ENCODE results near the gene ZNF350. TPM values are rescaled to one million over a fixed set of nuclear protein-coding genes. Genes with fewer than 3 reads are reported as not detected.
A peak's percentile ranks its signal among the peaks of the same experiment; 100 is the strongest.

ZNF350 gene
- polyA plus RNA-seq, 1 of the 3 experiments (the other 2 are of a cell fraction), result 3.4 TPM

DNA sequence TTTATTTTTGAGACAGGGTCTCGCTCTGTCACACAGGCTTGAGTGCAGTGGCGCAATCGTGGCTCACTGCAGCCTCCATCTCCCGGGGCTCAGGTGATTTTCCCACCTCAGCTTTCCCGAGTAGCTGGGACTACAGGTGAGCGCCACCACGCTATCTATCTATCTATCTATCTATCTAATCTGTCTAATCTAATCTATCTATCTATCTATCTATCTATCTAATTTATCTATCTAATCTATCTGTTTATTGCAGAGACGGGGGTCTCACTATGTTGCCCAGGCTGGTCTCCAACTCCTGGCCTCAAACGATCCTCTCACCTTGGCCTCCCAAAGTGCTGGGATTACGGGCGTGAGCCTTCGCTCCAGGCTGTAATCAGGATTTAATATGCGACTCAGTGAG is 58.8 kb downstream of the ZNF350 start:
- CTCF ChIA-PET, result interaction anchor here (1.1 kb wide), 1 partner anchor 211 kb away, joined by 3 read pairs; the partner anchor contains the start of gene ZNF616
- Histone ChIP-seq H3K9me3 (peaks cover 15% of the 10 kb centered on the region; the same call in 1 of the 2 replicates), H3K9ac (peak overlapping the region; percentile 66), H3K27me3 (ENCODE audit: insufficient read depth) (no peaks in the 10 kb centered on the region), H3K4me1 (ENCODE audit: control insufficient read depth in 1 of 2, insufficient read depth in 2 of 2, low read depth in 1 of 2, low read length in 1 of 2) (peaks cover 0 to 4% of the 10 kb centered on the region in 2 experiments; a peak in 1 of 4 replicates), H3K36me3 (replicated peaks in 1 of 2; ENCODE audit: control insufficient read depth in 1 of 2, insufficient read depth in 2 of 2, low read length in 1 of 2) (peaks cover 15 to 34% of the 10 kb centered on the region in 2 experiments), H3K4me2 (peak overlapping the region; percentile 69), H3K79me2 (ENCODE audit: insufficient read depth) (peaks cover 15% of the 10 kb centered on the region), H2AFZ (ENCODE audit: low read depth) (peak overlapping the region; percentile 86; the same call in 1 of the 2 replicates), H3K4me3 (ENCODE audit: low read depth in 2 of 2, low read length in 1 of 2) (peak overlapping the region; percentile 71), H4K20me1 (ENCODE audit: insufficient read depth) (no peaks in the 10 kb centered on the region), H3K27ac (ENCODE audit: low read depth in 2 of 2, low read length in 1 of 2) (no peak overlapping the region), H3F3A (replicated peaks; ENCODE audit: insufficient read depth) (no peaks in the 10 kb centered on the region), H3K9me2 (no peaks in the 10 kb centered on the region)
- 12% methylated on average over 13 of the region's 13 CpGs for WGBS (ENCODE audit: low lambda C conversion rate)
- DNase-seq, result no peak
- TF ChIP-seq NFIC (IDR thresholded peaks at IDR 0.05; ENCODE audit: borderline replicate concordance) (no peak), SMC3 (IDR thresholded peaks at IDR 0.05; ENCODE audit: low read depth, low read length) (no peak), TAF1 (IDR thresholded peaks at IDR 0.05; ENCODE audit: borderline replicate concordance, low read depth, low read length) (no peak), RAD21 (IDR thresholded peaks at IDR 0.05; ENCODE audit: low read length) (no peak), POLR2AphosphoS5 (IDR thresholded peaks at IDR 0.05; ENCODE audit: low read depth, low read length) (no peak), EZH2phosphoT487 (IDR thresholded peaks at IDR 0.05; ENCODE audit: borderline replicate concordance, low read depth) (no peak), TEAD4 (IDR thresholded peaks at IDR 0.05; ENCODE audit: borderline replicate concordance, insufficient read depth) (no peak), RFX5 (IDR thresholded peaks at IDR 0.05; ENCODE audit: low read length) (no peak), GABPA (IDR thresholded peaks at IDR 0.05; ENCODE audit: low read depth) (no peak), NRF1 (IDR thresholded peaks at IDR 0.05; ENCODE audit: low read depth, low read length) (no peak), GATA2 (CRISPR knock-in tag; IDR thresholded peaks at IDR 0.05) (no peak), CHD2 (IDR thresholded peaks at IDR 0.05; ENCODE audit: low read length, partially characterized antibody) (no peak), SIN3A (IDR thresholded peaks at IDR 0.05; ENCODE audit: borderline replicate concordance, low read depth, low read length) (no peak), MXI1 (IDR thresholded peaks at IDR 0.05; ENCODE audit: low read depth, low read length) (no peak), RCOR1 (IDR thresholded peaks at IDR 0.05; ENCODE audit: low read length) (no peak), EP300 (IDR thresholded peaks at IDR 0.05; ENCODE audit: borderline replicate concordance in 1 of 2, low read depth in 1 of 2, low read length in 1 of 2) (no peak)
- TF ChIP-seq, protein P1, sequence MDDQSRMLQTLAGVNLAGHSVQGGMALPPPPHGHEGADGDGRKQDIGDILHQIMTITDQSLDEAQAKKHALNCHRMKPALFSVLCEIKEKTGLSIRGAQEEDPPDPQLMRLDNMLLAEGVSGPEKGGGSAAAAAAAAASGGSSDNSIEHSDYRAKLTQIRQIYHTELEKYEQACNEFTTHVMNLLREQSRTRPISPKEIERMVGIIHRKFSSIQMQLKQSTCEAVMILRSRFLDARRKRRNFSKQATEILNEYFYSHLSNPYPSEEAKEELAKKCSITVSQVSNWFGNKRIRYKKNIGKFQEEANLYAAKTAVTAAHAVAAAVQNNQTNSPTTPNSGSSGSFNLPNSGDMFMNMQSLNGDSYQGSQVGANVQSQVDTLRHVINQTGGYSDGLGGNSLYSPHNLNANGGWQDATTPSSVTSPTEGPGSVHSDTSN (IDR thresholded peaks at IDR 0.05), result no peak
- TF ChIP-seq, protein P2, sequence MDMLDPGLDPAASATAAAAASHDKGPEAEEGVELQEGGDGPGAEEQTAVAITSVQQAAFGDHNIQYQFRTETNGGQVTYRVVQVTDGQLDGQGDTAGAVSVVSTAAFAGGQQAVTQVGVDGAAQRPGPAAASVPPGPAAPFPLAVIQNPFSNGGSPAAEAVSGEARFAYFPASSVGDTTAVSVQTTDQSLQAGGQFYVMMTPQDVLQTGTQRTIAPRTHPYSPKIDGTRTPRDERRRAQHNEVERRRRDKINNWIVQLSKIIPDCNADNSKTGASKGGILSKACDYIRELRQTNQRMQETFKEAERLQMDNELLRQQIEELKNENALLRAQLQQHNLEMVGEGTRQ (IDR thresholded peaks at IDR 0.05; ENCODE audit: borderline replicate concordance, low read depth, low read length), result no peak
- TF ChIP-seq, protein P3, sequence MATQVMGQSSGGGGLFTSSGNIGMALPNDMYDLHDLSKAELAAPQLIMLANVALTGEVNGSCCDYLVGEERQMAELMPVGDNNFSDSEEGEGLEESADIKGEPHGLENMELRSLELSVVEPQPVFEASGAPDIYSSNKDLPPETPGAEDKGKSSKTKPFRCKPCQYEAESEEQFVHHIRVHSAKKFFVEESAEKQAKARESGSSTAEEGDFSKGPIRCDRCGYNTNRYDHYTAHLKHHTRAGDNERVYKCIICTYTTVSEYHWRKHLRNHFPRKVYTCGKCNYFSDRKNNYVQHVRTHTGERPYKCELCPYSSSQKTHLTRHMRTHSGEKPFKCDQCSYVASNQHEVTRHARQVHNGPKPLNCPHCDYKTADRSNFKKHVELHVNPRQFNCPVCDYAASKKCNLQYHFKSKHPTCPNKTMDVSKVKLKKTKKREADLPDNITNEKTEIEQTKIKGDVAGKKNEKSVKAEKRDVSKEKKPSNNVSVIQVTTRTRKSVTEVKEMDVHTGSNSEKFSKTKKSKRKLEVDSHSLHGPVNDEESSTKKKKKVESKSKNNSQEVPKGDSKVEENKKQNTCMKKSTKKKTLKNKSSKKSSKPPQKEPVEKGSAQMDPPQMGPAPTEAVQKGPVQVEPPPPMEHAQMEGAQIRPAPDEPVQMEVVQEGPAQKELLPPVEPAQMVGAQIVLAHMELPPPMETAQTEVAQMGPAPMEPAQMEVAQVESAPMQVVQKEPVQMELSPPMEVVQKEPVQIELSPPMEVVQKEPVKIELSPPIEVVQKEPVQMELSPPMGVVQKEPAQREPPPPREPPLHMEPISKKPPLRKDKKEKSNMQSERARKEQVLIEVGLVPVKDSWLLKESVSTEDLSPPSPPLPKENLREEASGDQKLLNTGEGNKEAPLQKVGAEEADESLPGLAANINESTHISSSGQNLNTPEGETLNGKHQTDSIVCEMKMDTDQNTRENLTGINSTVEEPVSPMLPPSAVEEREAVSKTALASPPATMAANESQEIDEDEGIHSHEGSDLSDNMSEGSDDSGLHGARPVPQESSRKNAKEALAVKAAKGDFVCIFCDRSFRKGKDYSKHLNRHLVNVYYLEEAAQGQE (IDR thresholded peaks at IDR 0.05; ENCODE audit: low read depth, low read length), result no peak
- POLR2A ChIA-PET, result no interaction called here
